Right cardiac atrium (tissue), 5 donors: ENCODE measurements around the gene BRAF. TPM values are rescaled to one million over a fixed set of nuclear protein-coding genes. Genes with fewer than 3 reads are reported as not detected.
"Not testable (repeated sequence)": the region's sequence is repeated elsewhere in the genome, so short reads cannot be mapped to it uniquely, and the experiment has no call there.

Experiments used
- ATAC-seq, 2 donors: fragments of 200-7000 bp; cut with Tn5 transposase; one replicate each; pipeline versions ENCODE4 v1.8.0 to v1.9.1; 2020; ENCODE audit warnings: moderate library complexity in 2 of 2, mild to moderate bottlenecking in 1 of 2
- DNase-seq, 3 donors: peaks; one replicate each; pipeline ENCODE4 v3.0.0-alpha.2; 2020
- H3K27ac ChIP-seq: one replicate; pipeline ENCODE4 v1.5.1; 2013; ENCODE audit warnings: mild to moderate bottlenecking, low read length, control low read depth, moderate library complexity
- H3K27me3 ChIP-seq: one replicate; pipeline ENCODE4 v1.6.1; 2013; ENCODE audit not compliant: control insufficient read depth, insufficient read depth
- H3K4me1 ChIP-seq: one replicate; pipeline ENCODE4 v1.6.1; 2013; ENCODE audit warnings: low read length; ENCODE audit not compliant: control insufficient read depth, insufficient read depth
- H3K4me3 ChIP-seq: one replicate; pipeline ENCODE4 v1.5.1; 2013; ENCODE audit warnings: low read length, control low read depth
- H3K9me3 ChIP-seq: one replicate; pipeline ENCODE4 v1.6.1; 2013; ENCODE audit warnings: low read length; ENCODE audit not compliant: control insufficient read depth
- WGBS: extraction: QIAGEN DNeasy Blood & Tissue Kit; methylation state at CpG from one replicate; pipeline ENCODE4 v1.1.7; 2013; 5-methylcytosine and 5-hydroxymethylcytosine counted together
- intact Hi-C, 4 donors: fragments of 100-400 bp; cut with DNase I; formaldehyde crosslinking; loops; one replicate each; pipeline versions ENCODE4 v1.11.0 to v1.14.0; 2022 to 2023
- polyA plus RNA-seq: library from polyadenylated mRNA; stranded (reverse); fragments of 200-250 nt; gene quantifications from one replicate; pipeline ENCODE4 v1.2.3, GENCODE V29; 2013
- total RNA-seq, 4 donors: library from RNA; stranded (reverse); fragmentation: NEBNext Ultra II Directional; extraction: Animal tissue kit (Norgen Biotek cat#: 25700); gene quantifications; one replicate each; pipeline ENCODE4 v1.2.1, GENCODE V29; 2021
- donor health status: healthy with polysubstance abuse.
- donor health status: DM: no; HTN: yes; CAD: no.
- donor health status: DM: no; HTN: no; CAD: no.
- donor health status: DM: no; HTN: yes; CAD: no; lungs with severe emphysema.
- donor health status: DM: yes; HTN: yes; CAD: no.

The BRAF gene
- total and polyA plus RNA-seq, 5 donors, result 8.4 to 29.3 (median 25.8) TPM

DNA sequence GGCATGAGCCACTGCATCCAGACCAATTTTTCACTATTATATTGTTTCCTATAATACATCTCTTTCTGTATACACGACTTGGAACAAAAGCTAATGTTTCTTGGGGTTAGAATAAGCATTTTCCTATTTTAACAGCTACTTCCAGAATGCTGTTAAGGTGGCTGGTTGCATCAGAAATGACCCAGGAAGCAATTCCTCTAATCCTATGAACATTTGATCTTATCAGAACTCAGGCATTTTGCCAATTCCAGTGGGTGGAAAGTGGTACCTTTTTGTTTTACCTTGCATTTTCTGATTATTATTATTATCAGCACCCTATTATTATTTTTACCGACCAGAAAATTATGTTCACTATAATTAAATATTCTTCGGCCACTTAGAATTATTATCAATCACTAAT, 154.9 kb downstream of the BRAF start:
- no peak overlapping the region for H3K27ac ChIP-seq
- DNase-seq (no peak), ATAC-seq (no peak)
- H3K4me3 ChIP-seq, result no peak overlapping the region
- H3K9me3 ChIP-seq, result no peaks in the 10 kb centered on the region
- intact Hi-C loops, result no loop called here
- 95% methylated on average over 3 of the region's 3 CpGs for WGBS
- no peaks in the 10 kb centered on the region for H3K4me1 ChIP-seq
- no peaks in the 10 kb centered on the region for H3K27me3 ChIP-seq

GRCh38 chr7:140767418-140767817, 157.3 kb downstream of the BRAF start:
- DNase-seq (no peak), ATAC-seq (no peak)
- Histone ChIP-seq H3K4me1 (no peaks in the 10 kb centered on the region), H3K4me3 (no peak overlapping the region), H3K27ac (no peak overlapping the region), H3K27me3 (no peaks in the 10 kb centered on the region), H3K9me3 (no peaks in the 10 kb centered on the region)
- WGBS, result 98% methylated on average over 3 of the region's 3 CpGs
- intact Hi-C loops, result no loop called here

DNA sequence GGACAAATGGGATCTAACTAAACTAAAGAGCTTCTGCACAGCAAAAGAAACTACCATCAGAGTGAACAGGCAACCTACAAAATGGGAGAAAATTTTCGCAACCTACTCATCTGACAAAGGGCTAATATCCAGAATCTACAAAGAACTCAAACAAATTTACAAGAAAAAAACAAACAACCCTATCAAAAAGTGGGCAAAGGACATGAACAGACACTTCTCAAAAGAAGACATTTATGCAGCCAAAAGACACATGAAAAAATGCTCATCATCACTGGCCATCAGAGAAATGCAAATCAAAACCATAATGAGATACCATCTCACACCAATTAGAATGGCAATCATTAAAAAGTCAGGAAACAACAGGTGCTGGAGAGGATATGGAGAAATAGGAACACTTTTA, 159.3 kb downstream of the BRAF start:
- H3K4me3 ChIP-seq, H3K4me1 ChIP-seq, H3K27me3 ChIP-seq, H3K27ac ChIP-seq, DNase-seq, H3K9me3 ChIP-seq, ATAC-seq, intact Hi-C loops: not testable (repeated sequence)
- WGBS, result 80% methylated on average over 1 of the region's 1 CpG

DNA sequence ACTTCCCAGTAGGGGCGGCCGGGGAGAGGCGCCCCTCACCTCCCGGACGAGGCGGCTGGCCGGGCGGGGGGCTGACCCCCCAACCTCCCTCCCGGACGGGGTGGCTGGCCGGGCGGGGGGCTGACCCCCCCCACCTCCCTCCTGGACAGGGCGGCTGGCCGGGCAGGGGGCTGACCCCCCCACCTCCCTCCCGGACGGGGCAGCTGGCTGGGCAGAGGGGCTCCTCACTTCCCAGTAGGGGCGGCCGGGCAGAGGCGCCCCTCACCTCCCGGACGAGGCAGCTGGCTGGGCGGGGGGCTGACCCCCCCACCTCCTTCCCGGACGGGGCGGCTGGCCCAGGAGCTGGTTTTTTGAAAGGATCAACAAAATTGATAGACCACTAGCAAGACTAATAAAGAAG, 161.6 kb downstream of the BRAF start:
- H3K27ac ChIP-seq, H3K4me3 ChIP-seq, H3K4me1 ChIP-seq, H3K9me3 ChIP-seq, intact Hi-C loops, ATAC-seq, H3K27me3 ChIP-seq: not testable (repeated sequence)
- WGBS, result 94% methylated on average over 21 of the region's 25 CpGs
- DNase-seq, result peak in 1 of 3 donors; percentile 47

- intact Hi-C loops, H3K9me3 ChIP-seq, DNase-seq, H3K4me1 ChIP-seq, ATAC-seq, H3K27me3 ChIP-seq, H3K4me3 ChIP-seq, H3K27ac ChIP-seq: not testable (repeated sequence)
- 94% methylated on average over 3 of the region's 3 CpGs for WGBS
Measured at GRCh38 chr7:140761375-140761774, 163.4 kb downstream of the BRAF start.

DNA sequence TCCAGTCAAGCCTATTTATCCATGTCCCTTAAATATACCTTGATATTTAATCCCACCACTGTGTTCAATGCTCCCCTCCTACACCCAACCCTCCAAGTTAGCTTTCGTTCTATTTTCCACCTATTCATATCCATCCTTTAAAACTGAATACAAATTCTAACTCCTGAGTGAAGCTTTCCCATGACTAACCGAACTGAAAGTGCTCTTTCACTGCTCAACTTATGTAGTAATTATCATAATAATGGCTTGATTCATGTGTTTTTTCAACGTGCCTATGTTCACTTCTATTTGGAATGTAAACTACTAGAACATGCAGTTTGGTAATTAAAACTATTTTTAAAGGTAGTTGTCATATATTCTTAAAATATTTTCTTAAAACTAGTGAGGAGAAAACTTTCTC, 170.2 kb downstream of the BRAF start:
- no peak for ATAC-seq
- 76% methylated on average over 3 of the region's 3 CpGs for WGBS

DNA sequence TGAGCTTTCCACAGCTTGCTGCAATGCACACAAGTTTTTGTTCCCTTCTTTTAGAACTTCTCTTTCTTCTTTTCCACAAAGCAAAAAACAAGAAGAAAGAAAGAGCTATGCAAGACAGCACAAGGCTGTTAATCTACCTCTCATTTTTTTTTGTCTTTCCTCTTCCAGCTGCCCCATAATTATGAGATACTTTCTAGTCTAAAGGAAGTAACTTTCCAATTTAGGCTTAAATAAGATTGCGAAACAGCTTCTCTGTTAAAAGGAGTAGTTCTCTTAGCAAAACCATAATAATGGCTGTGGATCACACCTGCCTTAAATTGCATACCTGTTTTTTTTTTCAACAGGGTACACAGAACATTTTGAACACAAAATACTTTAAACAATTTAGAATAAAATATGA, 172.2 kb downstream of the BRAF start:
- ATAC-seq (no peak), DNase-seq (no peak)
- Histone ChIP-seq H3K4me3 (no peak overlapping the region), H3K4me1 (no peaks in the 10 kb centered on the region), H3K27ac (no peak overlapping the region), H3K27me3 (no peaks in the 10 kb centered on the region), H3K9me3 (no peaks in the 10 kb centered on the region)
- intact Hi-C loops, result no loop called here
- 88% methylated on average over 1 of the region's 1 CpG for WGBS

More for the DNA sequence above, 170.2 kb downstream of the BRAF start:
- intact Hi-C loops, result no loop called here
- H3K27me3 ChIP-seq, result no peaks in the 10 kb centered on the region
- H3K4me3 ChIP-seq, result no peak overlapping the region
- no peak for DNase-seq
- H3K9me3 ChIP-seq, result no peaks in the 10 kb centered on the region
- H3K4me1 ChIP-seq, result no peaks in the 10 kb centered on the region
- H3K27ac ChIP-seq, result no peak overlapping the region

DNA sequence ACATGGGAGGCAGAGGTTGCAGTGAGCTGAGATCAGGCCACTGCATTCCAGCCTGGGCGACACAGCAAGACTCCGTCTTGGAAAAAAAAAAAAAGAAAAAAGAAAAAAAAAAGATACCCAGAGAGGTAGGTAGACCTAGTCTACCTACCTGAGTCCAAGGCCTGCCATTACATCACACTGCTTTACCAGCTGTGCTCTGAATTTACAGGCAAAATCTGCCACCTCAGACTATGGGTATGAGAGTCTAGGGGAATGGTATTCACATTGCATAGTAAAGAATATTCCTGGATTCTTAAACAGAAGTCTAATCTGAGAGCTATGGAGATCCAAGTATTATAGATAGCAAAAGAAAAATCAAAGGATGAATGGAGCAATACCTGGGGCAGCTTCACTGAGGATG, 178.0 kb downstream of the BRAF start:
- Histone ChIP-seq H3K9me3 (no peaks in the 10 kb centered on the region), H3K27ac (no peak overlapping the region), H3K4me3 (no peak overlapping the region), H3K27me3 (no peaks in the 10 kb centered on the region), H3K4me1 (no peaks in the 10 kb centered on the region)
- ATAC-seq (no peak), DNase-seq (no peak)
- intact Hi-C loops, result no loop called here
- WGBS, result 100% methylated on average over 2 of the region's 2 CpGs

- Histone ChIP-seq H3K27me3 (no peaks in the 10 kb centered on the region), H3K27ac (no peak overlapping the region), H3K9me3 (no peaks in the 10 kb centered on the region), H3K4me1 (no peaks in the 10 kb centered on the region), H3K4me3 (no peak overlapping the region)
- intact Hi-C loops, result no loop called here
- DNase-seq (no peak), ATAC-seq (no peak)
- 76% methylated on average over 6 of the region's 6 CpGs for WGBS
Measured at GRCh38 chr7:140745266-140746058, 179.3 kb downstream of the BRAF start.

GRCh38 chr7:140744005-140744404, 180.7 kb downstream of the BRAF start:
- no peak for DNase-seq

GRCh38 chr7:140743255-140743654, 181.5 kb downstream of the BRAF start:
- DNase-seq, H3K9me3 ChIP-seq, ATAC-seq, H3K4me3 ChIP-seq, H3K27me3 ChIP-seq, H3K4me1 ChIP-seq, intact Hi-C loops, H3K27ac ChIP-seq: not testable (repeated sequence)
- 90% methylated on average over 2 of the region's 4 CpGs for WGBS

More at GRCh38 chr7:140744005-140744404, 180.7 kb downstream of the BRAF start:
- ATAC-seq, result no peak
- Histone ChIP-seq H3K4me1 (no peaks in the 10 kb centered on the region), H3K9me3 (no peaks in the 10 kb centered on the region), H3K4me3 (no peak overlapping the region), H3K27ac (no peak overlapping the region), H3K27me3 (no peaks in the 10 kb centered on the region)
- 84% methylated on average over 2 of the region's 2 CpGs for WGBS
- intact Hi-C loops, result no loop called here

DNA sequence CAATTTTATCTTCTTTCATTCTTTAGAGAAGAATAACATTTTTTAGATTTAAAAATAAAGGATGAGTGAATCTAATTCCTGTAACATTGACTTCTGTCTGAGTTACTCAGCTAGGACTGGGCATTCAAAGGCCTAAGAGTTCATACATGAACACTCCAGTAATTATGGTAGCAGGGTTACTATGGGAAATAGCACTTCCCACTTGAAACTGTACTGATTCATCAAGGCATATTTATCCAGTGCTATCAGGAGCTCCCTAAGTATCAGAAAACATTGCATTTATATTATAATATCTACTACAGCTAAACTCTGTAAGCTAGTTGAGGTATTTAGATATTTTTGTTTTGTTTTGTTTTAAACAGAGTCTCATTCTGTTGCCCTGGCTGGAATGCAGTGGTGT, 186.4 kb downstream of the BRAF start:
- Histone ChIP-seq H3K4me1 (no peaks in the 10 kb centered on the region), H3K27me3 (no peaks in the 10 kb centered on the region), H3K4me3 (no peak overlapping the region), H3K27ac (no peak overlapping the region), H3K9me3 (no peaks in the 10 kb centered on the region)
- intact Hi-C loops, result no loop called here
- no peak for ATAC-seq
- no peak for DNase-seq
